Parathyroid adenoma (tissue), 2 donors: ENCODE measurements around the gene SV2A.
"Not testable (repeated sequence)": the region's sequence is repeated elsewhere in the genome, so short reads cannot be mapped to it uniquely, and the experiment has no call there.

Source experiments
- H2AFZ ChIP-seq: fragments of 300-600 bp; sonication (generic); one replicate; pipeline ENCODE4 v1.7.0; 2017; ENCODE audit warnings: antibody characterized with exemption, mild to moderate bottlenecking
- H3K27ac ChIP-seq: fragments of 300-600 bp; sonication (generic); one replicate; pipeline ENCODE4 v1.7.0; 2017
- H3K27me3 ChIP-seq: fragments of 300-600 bp; sonication (generic); one replicate; pipeline ENCODE4 v1.7.0; 2017; ENCODE audit warnings: low read length; ENCODE audit not compliant: control insufficient read depth, insufficient read depth
- H3K36me3 ChIP-seq: fragments of 300-600 bp; sonication (generic); one replicate; pipeline ENCODE4 v1.7.0; 2017; ENCODE audit warnings: low read length; ENCODE audit not compliant: control insufficient read depth, insufficient read depth
- H3K4me1 ChIP-seq: fragments of 300-600 bp; sonication (generic); one replicate; pipeline ENCODE4 v1.7.0; 2017; ENCODE audit warnings: control low read depth
- H3K4me2 ChIP-seq: fragments of 300-600 bp; sonication (generic); one replicate; pipeline ENCODE4 v1.7.0; 2017; ENCODE audit warnings: low read length
- H3K4me3 ChIP-seq: fragments of 300-600 bp; sonication (generic); one replicate; pipeline ENCODE4 v1.7.0; 2017; ENCODE audit warnings: low read depth, low read length
- H3K79me2 ChIP-seq: fragments of 300-600 bp; sonication (generic); one replicate; pipeline ENCODE4 v1.7.0; 2017; ENCODE audit warnings: control low read depth
- H3K9ac ChIP-seq: fragments of 300-600 bp; sonication (generic); one replicate; pipeline ENCODE4 v1.7.0; 2017; ENCODE audit warnings: mild to moderate bottlenecking
- H3K9me3 ChIP-seq: fragments of 300-600 bp; sonication (generic); one replicate; pipeline ENCODE4 v1.7.0; 2017; ENCODE audit warnings: low read length; ENCODE audit not compliant: control insufficient read depth
- TF ChIP-seq, protein P1 (sequence below): fragments of 300-600 bp; sonication (generic); IDR thresholded peaks from one replicate; pipeline ENCODE4 v1.7.0; 2017; ENCODE audit warnings: antibody characterized with exemption, mild to moderate bottlenecking
- donor health status: primary hyperparathyroidism.

The SV2A gene

GRCh38 chr1:149887456-149888246, 30.0 kb downstream of the SV2A start:
- Histone ChIP-seq H3K27ac (peak overlapping the region; percentile 98), H3K4me3 (peak overlapping the region; percentile 93), H3K4me1 (peaks cover 2% of the 10 kb centered on the region), H3K9ac (peak overlapping the region; percentile 35), H3K36me3 (no peaks in the 10 kb centered on the region), H3K79me2 (peaks cover 2% of the 10 kb centered on the region), H3K9me3 (no peaks in the 10 kb centered on the region), H3K4me2 (peak overlapping the region; percentile 97), H2AFZ (peak overlapping the region; percentile 88), H3K27me3 (no peaks in the 10 kb centered on the region)
- TF ChIP-seq, protein P1, sequence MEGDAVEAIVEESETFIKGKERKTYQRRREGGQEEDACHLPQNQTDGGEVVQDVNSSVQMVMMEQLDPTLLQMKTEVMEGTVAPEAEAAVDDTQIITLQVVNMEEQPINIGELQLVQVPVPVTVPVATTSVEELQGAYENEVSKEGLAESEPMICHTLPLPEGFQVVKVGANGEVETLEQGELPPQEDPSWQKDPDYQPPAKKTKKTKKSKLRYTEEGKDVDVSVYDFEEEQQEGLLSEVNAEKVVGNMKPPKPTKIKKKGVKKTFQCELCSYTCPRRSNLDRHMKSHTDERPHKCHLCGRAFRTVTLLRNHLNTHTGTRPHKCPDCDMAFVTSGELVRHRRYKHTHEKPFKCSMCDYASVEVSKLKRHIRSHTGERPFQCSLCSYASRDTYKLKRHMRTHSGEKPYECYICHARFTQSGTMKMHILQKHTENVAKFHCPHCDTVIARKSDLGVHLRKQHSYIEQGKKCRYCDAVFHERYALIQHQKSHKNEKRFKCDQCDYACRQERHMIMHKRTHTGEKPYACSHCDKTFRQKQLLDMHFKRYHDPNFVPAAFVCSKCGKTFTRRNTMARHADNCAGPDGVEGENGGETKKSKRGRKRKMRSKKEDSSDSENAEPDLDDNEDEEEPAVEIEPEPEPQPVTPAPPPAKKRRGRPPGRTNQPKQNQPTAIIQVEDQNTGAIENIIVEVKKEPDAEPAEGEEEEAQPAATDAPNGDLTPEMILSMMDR, result no peak

- peak overlapping the region; percentile 93 for H3K4me3 ChIP-seq
- H2AFZ ChIP-seq, result peak overlapping the region; percentile 88
- H3K79me2 ChIP-seq, H3K4me1 ChIP-seq, H3K27me3 ChIP-seq, H3K36me3 ChIP-seq, H3K9me3 ChIP-seq: not testable (repeated sequence)
- H3K9ac ChIP-seq, result peak overlapping the region; percentile 35
- peak overlapping the region; percentile 98 for H3K27ac ChIP-seq
- peak overlapping the region; percentile 97 for H3K4me2 ChIP-seq
Observed at GRCh38 chr1:149887196-149887455, 30.5 kb downstream of the SV2A start.

- Histone ChIP-seq H3K27me3 (no peaks in the 10 kb centered on the region), H3K27ac (peak overlapping the region; percentile 98), H3K36me3 (no peaks in the 10 kb centered on the region), H3K79me2 (peaks cover 2% of the 10 kb centered on the region), H3K4me1 (peaks cover 2% of the 10 kb centered on the region), H3K9ac (peak overlapping the region; percentile 61), H3K4me3 (peak overlapping the region; percentile 93), H3K9me3 (no peaks in the 10 kb centered on the region), H3K4me2 (peak overlapping the region; percentile 97), H2AFZ (peak overlapping the region; percentile 53)
- TF ChIP-seq, protein P1, result no peak
Observed at GRCh38 chr1:149886396-149887195, 31.0 kb downstream of the SV2A start.

DNA sequence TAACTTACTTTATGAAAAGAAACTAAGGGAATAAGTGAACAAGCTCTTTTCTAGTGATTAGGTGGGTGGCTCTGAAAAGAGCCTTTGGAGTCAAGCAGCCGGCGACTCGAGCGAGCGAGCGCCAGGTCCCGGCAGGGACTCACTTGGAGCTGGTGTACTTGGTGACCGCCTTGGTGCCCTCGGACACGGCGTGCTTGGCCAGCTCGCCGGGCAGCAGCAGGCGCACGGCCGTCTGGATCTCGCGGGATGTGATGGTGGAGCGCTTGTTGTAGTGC, 31.6 kb downstream of the SV2A start:
- peak overlapping the region; percentile 97 for H3K4me2 ChIP-seq
- H3K9me3 ChIP-seq, H3K36me3 ChIP-seq, H3K27me3 ChIP-seq, H3K79me2 ChIP-seq, H2AFZ ChIP-seq, H3K4me1 ChIP-seq: not testable (repeated sequence)
- H3K4me3 ChIP-seq, result peak overlapping the region; percentile 93
- H3K27ac ChIP-seq, result peak overlapping the region; percentile 98
- H3K9ac ChIP-seq, result peak overlapping the region; percentile 57

DNA sequence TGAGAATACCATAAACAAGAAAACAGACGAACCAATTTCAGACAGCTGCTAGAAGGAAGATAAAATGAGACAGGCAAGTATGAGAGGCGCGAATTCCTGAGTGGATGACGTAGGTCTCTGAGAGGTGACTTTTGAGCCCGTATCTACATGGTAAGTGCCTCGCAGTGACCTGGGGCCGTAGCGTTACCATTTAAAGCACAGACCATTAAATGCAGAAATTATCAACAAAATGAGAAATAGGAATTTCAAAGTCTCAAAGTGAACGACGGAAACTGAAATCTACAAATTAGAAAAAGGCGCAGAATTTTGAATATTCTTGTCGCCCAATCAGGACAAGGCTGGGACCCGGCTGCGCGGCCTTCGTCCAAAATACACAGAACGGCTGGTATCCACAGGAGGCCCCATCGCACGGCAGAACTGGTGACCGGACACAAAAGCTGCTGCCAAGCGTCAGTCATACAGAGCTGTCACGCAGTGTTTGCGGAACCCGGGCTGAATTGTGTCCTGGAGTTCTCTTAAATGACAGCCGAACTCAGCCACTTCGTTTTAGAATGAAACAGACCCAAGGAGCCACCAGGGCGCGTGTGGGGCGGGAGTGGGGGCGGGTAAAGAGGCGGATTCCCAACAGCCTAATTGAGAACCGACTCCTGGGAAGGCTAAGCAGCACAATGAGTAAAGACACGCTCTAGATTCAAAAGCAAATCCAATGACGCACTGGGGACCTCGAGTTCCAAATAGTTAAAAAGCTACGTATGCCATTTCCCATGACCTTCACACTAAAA, 32.1 kb downstream of the SV2A start:
- H3K9ac ChIP-seq, result peak overlapping the region; percentile 57
- no peaks in the 10 kb centered on the region for H3K27me3 ChIP-seq
- peak overlapping the region; percentile 98 for H3K27ac ChIP-seq
- peaks cover 2% of the 10 kb centered on the region for H3K4me1 ChIP-seq
- H3K4me2 ChIP-seq, result peak overlapping the region; percentile 97
- H3K9me3 ChIP-seq, result no peaks in the 10 kb centered on the region
- H3K36me3 ChIP-seq, result no peaks in the 10 kb centered on the region
- peak overlapping the region; percentile 93 for H3K4me3 ChIP-seq
- H2AFZ ChIP-seq, result peak overlapping the region; percentile 27
- TF ChIP-seq, protein P1, result peak; percentile 9
- H3K79me2 ChIP-seq, result peaks cover 2% of the 10 kb centered on the region
